BLaER1 treated with 17β-estradiol and CSF1 and Interleukin-3, amounts not matched to agents 10 nM and 100 nM (cell line): Measurements from ENCODE around the gene LRIG3.

Experiments used
- H3K27ac ChIP-seq, 11 experiments: shearing (Covaris generic); formaldehyde crosslinking; 2 replicates each; pipeline ENCODE4 v1.8.1; 2022
- H3K27me3 ChIP-seq, 11 experiments: shearing (Covaris generic); formaldehyde crosslinking; 2 replicates each; pipeline ENCODE4 v1.8.1; 2022
- H3K36me3 ChIP-seq, 11 experiments: shearing (Covaris generic); formaldehyde crosslinking; 2 replicates each; pipeline ENCODE4 v1.8.1; 2022
- H3K4me1 ChIP-seq, 10 experiments: shearing (Covaris generic); formaldehyde crosslinking; 2 replicates each; pipeline ENCODE4 v1.8.1; 2022
- H3K4me2 ChIP-seq, 11 experiments: shearing (Covaris generic); formaldehyde crosslinking; 2 replicates each; pipeline ENCODE4 v1.8.1; 2022
- H3K4me3 ChIP-seq, 10 experiments: shearing (Covaris generic); formaldehyde crosslinking; 2 replicates each; pipeline ENCODE4 v1.8.1; 2022
- H3K9ac ChIP-seq, 11 experiments: shearing (Covaris generic); formaldehyde crosslinking; 2 replicates each; pipeline ENCODE4 v1.8.1; 2022
- H3K9me3 ChIP-seq, 11 experiments: shearing (Covaris generic); formaldehyde crosslinking; replicated peaks in 1 of 11; 2 replicates each; pipeline ENCODE4 v1.8.1; 2022
- H4K20me1 ChIP-seq, 11 experiments: shearing (Covaris generic); formaldehyde crosslinking; 2 replicates each; pipeline ENCODE4 v1.8.1; 2022
- Cebpa-rat ChIP-seq, 11 experiments: shearing (Covaris generic); IDR thresholded peaks; 2 replicates each; pipeline ENCODE4 v1.8.1; 2022

The LRIG3 gene, protein sequence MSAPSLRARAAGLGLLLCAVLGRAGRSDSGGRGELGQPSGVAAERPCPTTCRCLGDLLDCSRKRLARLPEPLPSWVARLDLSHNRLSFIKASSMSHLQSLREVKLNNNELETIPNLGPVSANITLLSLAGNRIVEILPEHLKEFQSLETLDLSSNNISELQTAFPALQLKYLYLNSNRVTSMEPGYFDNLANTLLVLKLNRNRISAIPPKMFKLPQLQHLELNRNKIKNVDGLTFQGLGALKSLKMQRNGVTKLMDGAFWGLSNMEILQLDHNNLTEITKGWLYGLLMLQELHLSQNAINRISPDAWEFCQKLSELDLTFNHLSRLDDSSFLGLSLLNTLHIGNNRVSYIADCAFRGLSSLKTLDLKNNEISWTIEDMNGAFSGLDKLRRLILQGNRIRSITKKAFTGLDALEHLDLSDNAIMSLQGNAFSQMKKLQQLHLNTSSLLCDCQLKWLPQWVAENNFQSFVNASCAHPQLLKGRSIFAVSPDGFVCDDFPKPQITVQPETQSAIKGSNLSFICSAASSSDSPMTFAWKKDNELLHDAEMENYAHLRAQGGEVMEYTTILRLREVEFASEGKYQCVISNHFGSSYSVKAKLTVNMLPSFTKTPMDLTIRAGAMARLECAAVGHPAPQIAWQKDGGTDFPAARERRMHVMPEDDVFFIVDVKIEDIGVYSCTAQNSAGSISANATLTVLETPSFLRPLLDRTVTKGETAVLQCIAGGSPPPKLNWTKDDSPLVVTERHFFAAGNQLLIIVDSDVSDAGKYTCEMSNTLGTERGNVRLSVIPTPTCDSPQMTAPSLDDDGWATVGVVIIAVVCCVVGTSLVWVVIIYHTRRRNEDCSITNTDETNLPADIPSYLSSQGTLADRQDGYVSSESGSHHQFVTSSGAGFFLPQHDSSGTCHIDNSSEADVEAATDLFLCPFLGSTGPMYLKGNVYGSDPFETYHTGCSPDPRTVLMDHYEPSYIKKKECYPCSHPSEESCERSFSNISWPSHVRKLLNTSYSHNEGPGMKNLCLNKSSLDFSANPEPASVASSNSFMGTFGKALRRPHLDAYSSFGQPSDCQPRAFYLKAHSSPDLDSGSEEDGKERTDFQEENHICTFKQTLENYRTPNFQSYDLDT

DNA sequence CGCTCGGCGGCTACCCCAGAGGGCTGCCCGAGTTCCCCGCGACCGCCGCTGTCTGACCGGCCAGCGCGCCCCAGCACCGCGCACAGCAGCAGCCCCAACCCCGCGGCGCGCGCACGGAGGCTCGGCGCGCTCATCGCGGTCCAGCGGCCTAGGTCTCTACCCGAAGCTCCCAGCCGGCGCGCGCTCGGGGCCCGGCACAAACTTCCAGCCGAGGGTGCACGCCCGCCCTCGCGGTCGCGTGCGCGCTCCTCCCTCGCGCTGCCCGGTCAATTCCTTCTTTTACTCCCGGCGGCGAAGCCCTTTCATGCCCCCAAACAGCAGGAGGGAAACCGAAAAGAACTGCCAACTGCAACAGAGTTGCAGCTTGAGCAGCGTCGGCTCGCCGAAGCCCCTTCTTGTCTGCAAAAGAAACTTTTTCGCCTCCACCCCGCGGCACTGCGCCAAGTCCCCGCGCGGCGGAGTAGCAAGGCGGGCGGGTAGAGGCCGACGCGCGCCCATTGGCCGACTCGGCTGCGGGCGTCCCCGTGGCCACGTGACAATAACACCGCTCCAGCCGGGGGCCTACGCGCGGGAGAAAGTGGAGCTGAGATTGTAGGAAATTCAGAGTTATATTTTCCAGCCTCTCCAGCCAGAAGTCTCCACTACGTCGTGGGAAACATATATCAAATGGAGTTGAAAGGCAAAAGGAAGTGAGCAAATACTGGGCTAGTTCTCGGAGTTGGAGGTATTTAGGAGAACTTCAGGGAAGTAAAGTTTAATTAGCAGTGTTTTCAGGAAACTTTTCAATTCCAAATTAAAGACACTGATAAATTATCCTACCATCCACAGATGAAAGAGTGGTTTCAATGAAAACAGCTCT, at the start of gene LRIG3:
TSS of gene LRIG3 (minus strand) at position 403 of the 859 bp plus-strand sequence. CDS start at position 134, 269 bp downstream.
- no peaks in the 10 kb centered on the region for H3K36me3 ChIP-seq
- H3K9me3 ChIP-seq, result peaks cover 12 to 16% (median 15%) of the 10 kb centered on the region in 11 experiments
- H3K4me1 ChIP-seq, result peaks cover 0 to 17% (median 0%) of the 10 kb centered on the region in 10 experiments; a peak in 4 of 20 replicates
- H3K4me2 ChIP-seq, result no peak within 1 kb of the TSS
- no peak within 1 kb of the TSS for H3K4me3 ChIP-seq
- no peak within 1 kb of the TSS for H3K27ac ChIP-seq
- no peak for TF ChIP-seq Cebpa-rat (IDR thresholded peaks at IDR 0.05)
- H3K9ac ChIP-seq, result no peak within 1 kb of the TSS
- H3K27me3 ChIP-seq, result no peaks in the 10 kb centered on the region
- no peaks in the 10 kb centered on the region for H4K20me1 ChIP-seq

DNA sequence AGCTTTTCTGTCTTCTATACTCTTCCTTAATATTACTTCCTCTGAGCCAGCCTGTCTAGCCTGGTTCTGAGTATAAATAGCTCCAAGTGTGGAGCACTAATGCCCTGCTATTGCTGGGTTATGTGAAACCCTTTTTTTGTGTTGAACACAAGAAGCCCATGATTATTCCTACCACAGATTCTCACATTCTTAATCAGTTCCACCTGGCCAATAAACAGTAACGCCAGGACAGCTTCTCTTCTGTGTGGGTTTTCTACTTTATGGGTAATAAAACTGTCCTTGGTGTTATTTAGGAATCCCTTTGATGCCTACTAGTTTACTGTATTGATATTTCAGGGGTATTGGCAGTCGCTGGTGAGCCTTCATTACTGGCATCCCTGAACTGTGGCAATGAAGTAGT, 48.9 kb upstream of the LRIG3 start:
- peak overlapping the region in 2 of 11 experiments; percentile 1 to 7; a peak in 2 of 22 replicates for H3K4me2 ChIP-seq
- no peaks in the 10 kb centered on the region for H3K27me3 ChIP-seq
- no peak for TF ChIP-seq Cebpa-rat (IDR thresholded peaks at IDR 0.05)
- peaks cover 0 to 30% (median 0%) of the 10 kb centered on the region in 10 experiments; a peak in 2 of 20 replicates for H3K4me1 ChIP-seq
- no peaks in the 10 kb centered on the region for H3K9me3 ChIP-seq
- H3K9ac ChIP-seq, result no peak overlapping the region
- H3K4me3 ChIP-seq, result no peak overlapping the region
- no peaks in the 10 kb centered on the region for H4K20me1 ChIP-seq
- H3K27ac ChIP-seq, result no peak overlapping the region
- no peaks in the 10 kb centered on the region for H3K36me3 ChIP-seq

GRCh38 chr12:58967561-58967960, 47.3 kb upstream of the LRIG3 start:
- Histone ChIP-seq H3K27ac (no peak overlapping the region), H3K4me2 (no peak overlapping the region), H4K20me1 (no peaks in the 10 kb centered on the region), H3K27me3 (no peaks in the 10 kb centered on the region), H3K36me3 (no peaks in the 10 kb centered on the region), H3K9ac (no peak overlapping the region), H3K4me3 (no peak overlapping the region), H3K9me3 (no peaks in the 10 kb centered on the region), H3K4me1 (peaks cover 0 to 27% (median 0%) of the 10 kb centered on the region in 10 experiments; a peak in 2 of 20 replicates)
- no peak for TF ChIP-seq Cebpa-rat (IDR thresholded peaks at IDR 0.05)

DNA sequence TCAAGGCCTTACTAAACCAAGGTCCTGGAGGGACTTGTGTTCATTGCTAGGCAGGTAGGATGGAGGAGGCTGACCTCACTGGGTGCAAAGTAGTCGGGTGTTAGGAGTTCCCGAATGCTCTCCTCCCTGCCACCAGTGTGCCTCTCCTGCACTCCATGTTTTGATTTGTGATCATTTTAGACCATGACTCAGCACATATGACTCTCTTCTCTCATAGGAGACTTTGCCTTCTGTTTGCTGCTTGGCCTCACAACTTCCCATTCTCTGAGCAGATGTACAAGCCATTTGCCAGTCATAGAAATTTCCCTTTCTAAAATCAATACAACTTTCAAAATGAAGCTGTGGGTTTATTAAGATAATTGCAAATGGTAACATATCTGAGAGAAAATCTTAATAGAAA, 46.6 kb upstream of the LRIG3 start:
- peak overlapping the region in 2 of 11 experiments; percentile 17 to 24; a peak in 2 of 22 replicates for H3K27ac ChIP-seq
- no peaks in the 10 kb centered on the region for H3K27me3 ChIP-seq
- peaks cover 0 to 27% (median 0%) of the 10 kb centered on the region in 10 experiments; a peak in 2 of 20 replicates for H3K4me1 ChIP-seq
- no peak for TF ChIP-seq Cebpa-rat (IDR thresholded peaks at IDR 0.05)
- no peak overlapping the region for H3K9ac ChIP-seq
- no peaks in the 10 kb centered on the region for H4K20me1 ChIP-seq
- H3K9me3 ChIP-seq, result no peaks in the 10 kb centered on the region
- no peak overlapping the region for H3K4me3 ChIP-seq
- H3K36me3 ChIP-seq, result no peaks in the 10 kb centered on the region
- H3K4me2 ChIP-seq, result no peak overlapping the region

DNA sequence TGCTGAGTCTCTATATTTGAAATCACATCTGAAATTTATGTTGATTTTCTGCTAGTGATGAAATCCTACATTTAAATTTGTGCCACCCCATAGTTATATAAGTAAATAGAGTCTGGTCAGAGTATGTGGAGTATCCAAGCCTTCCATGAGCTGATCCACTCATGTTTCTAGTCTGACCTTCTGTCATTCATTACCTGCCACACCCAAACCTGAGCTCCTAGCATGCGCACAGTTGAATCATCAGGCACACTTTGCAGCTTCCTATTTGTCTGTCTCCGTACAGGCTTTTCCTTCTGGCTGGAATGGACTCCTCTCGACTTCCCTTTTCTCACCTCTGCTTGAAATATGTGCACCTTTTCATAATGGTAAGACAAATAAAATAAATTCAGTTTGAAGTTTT, 45.3 kb upstream of the LRIG3 start:
- no peak overlapping the region for H3K9ac ChIP-seq
- H3K9me3 ChIP-seq, result no peaks in the 10 kb centered on the region
- no peak overlapping the region for H3K27ac ChIP-seq
- no peaks in the 10 kb centered on the region for H3K36me3 ChIP-seq
- no peak overlapping the region for H3K4me3 ChIP-seq
- no peak overlapping the region for H3K4me2 ChIP-seq
- H4K20me1 ChIP-seq, result no peaks in the 10 kb centered on the region
- H3K27me3 ChIP-seq, result no peaks in the 10 kb centered on the region
- TF ChIP-seq Cebpa-rat (IDR thresholded peaks at IDR 0.05), result no peak
- H3K4me1 ChIP-seq, result peaks cover 0 to 17% (median 0%) of the 10 kb centered on the region in 10 experiments; a peak in 2 of 20 replicates

DNA sequence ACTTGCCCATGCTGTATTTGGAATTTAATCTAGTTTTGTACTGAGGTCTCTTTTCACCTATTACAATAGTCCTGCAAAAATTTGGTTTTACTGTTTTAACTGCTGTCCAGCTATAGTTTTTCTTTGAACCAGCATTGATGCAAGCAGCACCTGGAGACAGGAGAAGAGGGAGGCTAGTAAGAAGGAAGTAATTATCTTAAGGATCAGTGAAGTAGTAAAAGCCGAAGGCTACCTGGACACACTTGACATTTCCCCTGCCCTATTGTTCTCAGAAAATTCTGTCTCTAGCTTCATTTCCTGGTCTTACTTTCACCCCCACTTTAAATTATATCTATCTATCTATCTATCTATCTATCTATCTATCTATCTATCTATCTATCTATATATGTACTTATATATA, 43.5 kb upstream of the LRIG3 start:
- H3K4me3 ChIP-seq, result no peak overlapping the region
- no peaks in the 10 kb centered on the region for H3K27me3 ChIP-seq
- H3K9ac ChIP-seq, result no peak overlapping the region
- H3K4me1 ChIP-seq, result peaks cover 0 to 7% (median 0%) of the 10 kb centered on the region in 10 experiments; a peak in 1 of 20 replicates
- TF ChIP-seq Cebpa-rat (IDR thresholded peaks at IDR 0.05), result no peak
- no peaks in the 10 kb centered on the region for H4K20me1 ChIP-seq
- H3K36me3 ChIP-seq, result no peaks in the 10 kb centered on the region
- H3K27ac ChIP-seq, result no peak overlapping the region
- no peak overlapping the region for H3K4me2 ChIP-seq
- H3K9me3 ChIP-seq, result no peaks in the 10 kb centered on the region

DNA sequence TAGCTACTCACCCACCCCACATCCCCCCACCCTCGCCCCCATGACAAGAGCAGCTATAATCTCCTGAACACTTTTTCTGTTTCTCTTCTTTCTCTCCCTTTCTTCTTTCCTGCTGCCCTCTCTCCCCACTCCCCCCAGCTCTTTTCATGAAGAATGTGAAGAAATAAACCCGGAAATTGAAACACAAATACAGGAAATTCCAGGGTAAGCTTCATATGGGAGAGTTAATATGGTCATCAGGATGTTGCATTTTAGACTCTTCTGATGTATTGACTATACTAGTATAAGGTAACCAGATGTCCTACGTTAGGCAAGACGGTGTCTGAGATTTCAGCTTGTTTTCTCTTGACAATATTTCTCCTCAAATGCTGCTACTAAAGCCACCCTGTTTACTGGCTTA, 41.6 kb upstream of the LRIG3 start:
- H3K9ac ChIP-seq, result no peak overlapping the region
- H3K27me3 ChIP-seq, result no peaks in the 10 kb centered on the region
- no peaks in the 10 kb centered on the region for H4K20me1 ChIP-seq
- TF ChIP-seq Cebpa-rat (IDR thresholded peaks at IDR 0.05), result no peak
- no peaks in the 10 kb centered on the region for H3K36me3 ChIP-seq
- no peak overlapping the region for H3K4me3 ChIP-seq
- no peaks in the 10 kb centered on the region for H3K4me1 ChIP-seq
- H3K9me3 ChIP-seq, result no peaks in the 10 kb centered on the region
- no peak overlapping the region for H3K4me2 ChIP-seq
- no peak overlapping the region for H3K27ac ChIP-seq

- Histone ChIP-seq H3K27ac (no peak overlapping the region), H3K4me3 (no peak overlapping the region)
Measured at GRCh38 chr12:58961166-58961565, 40.9 kb upstream of the LRIG3 start.

More at GRCh38 chr12:58961166-58961565, 40.9 kb upstream of the LRIG3 start:
- Histone ChIP-seq H3K27me3 (no peaks in the 10 kb centered on the region), H3K36me3 (no peaks in the 10 kb centered on the region), H3K4me1 (no peaks in the 10 kb centered on the region), H3K9me3 (no peaks in the 10 kb centered on the region), H3K4me2 (no peak overlapping the region), H4K20me1 (no peaks in the 10 kb centered on the region), H3K9ac (no peak overlapping the region)
- TF ChIP-seq Cebpa-rat (IDR thresholded peaks at IDR 0.05), result no peak
